ENCODE measurements around the gene FGF4. TPM values are rescaled to one million over a fixed set of nuclear protein-coding genes. Genes with fewer than 3 reads are reported as not detected.

FGF4 gene
- polyA plus RNA-seq, 2 donors: not detected

- Histone ChIP-seq H3K9me3 (ENCODE audit: control insufficient read depth in 2 of 2, insufficient read depth in 1 of 2, low read depth in 1 of 2, low read length in 1 of 2) (peaks cover 5 to 19% of the 10 kb centered on the region in 2 donors), H3K4me3 (ENCODE audit: low read depth in 1 of 2, low read length in 2 of 2) (no peak overlapping the region), H3K4me1 (ENCODE audit: control insufficient read depth in 2 of 2, insufficient read depth in 2 of 2, low read length in 1 of 2) (no peaks in the 10 kb centered on the region), H3K27ac (ENCODE audit: low read depth in 2 of 2, low read length in 1 of 2) (no peak overlapping the region), H3K36me3 (ENCODE audit: control insufficient read depth in 2 of 2, insufficient read depth in 2 of 2, low read length in 1 of 2) (no peaks in the 10 kb centered on the region), H3K27me3 (ENCODE audit: control insufficient read depth in 1 of 2, insufficient read depth in 2 of 2, low read length in 2 of 2) (peaks cover 0 to 5% of the 10 kb centered on the region in 2 donors)
- 91 to 95% methylated on average over 3 of the region's 3 CpGs for WGBS, 2 donors
Measured at GRCh38 chr11:69734841-69735240, 40.3 kb downstream of the FGF4 start.

GRCh38 chr11:69734367-69734766 is 40.8 kb downstream of the FGF4 start:
- Histone ChIP-seq H3K27ac (ENCODE audit: low read depth in 2 of 2, low read length in 1 of 2) (no peak overlapping the region), H3K4me1 (ENCODE audit: control insufficient read depth in 2 of 2, insufficient read depth in 2 of 2, low read length in 1 of 2) (no peaks in the 10 kb centered on the region), H3K4me3 (ENCODE audit: low read depth in 1 of 2, low read length in 2 of 2) (no peak overlapping the region), H3K36me3 (ENCODE audit: control insufficient read depth in 2 of 2, insufficient read depth in 2 of 2, low read length in 1 of 2) (no peaks in the 10 kb centered on the region), H3K27me3 (ENCODE audit: control insufficient read depth in 1 of 2, insufficient read depth in 2 of 2, low read length in 2 of 2) (peaks cover 0 to 5% of the 10 kb centered on the region in 2 donors), H3K9me3 (ENCODE audit: control insufficient read depth in 2 of 2, insufficient read depth in 1 of 2, low read depth in 1 of 2, low read length in 1 of 2) (peaks cover 5 to 19% of the 10 kb centered on the region in 2 donors)
- 85 to 94% methylated on average over 2 of the region's 2 CpGs for WGBS, 2 donors

DNA sequence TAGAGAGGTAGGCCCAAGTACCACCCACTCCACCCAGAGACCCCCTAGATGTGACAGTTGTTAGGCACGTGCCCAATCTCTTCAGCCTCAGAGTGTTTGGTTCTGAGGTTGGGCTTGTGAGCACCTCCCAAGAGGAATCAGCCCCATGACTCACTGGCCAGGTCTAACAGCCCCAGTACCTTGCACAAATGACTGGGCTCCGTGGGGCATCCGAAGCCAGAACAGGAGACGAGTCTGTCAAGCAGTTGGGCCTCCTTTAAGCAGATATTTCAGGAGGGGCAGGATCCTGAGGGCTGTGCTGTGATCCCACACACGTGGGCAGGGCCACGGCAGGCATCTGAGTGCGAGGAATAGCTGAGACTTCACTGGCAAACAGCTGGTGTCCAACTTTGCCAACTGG is 42.2 kb downstream of the FGF4 start:
- 70 to 74% methylated on average over 7 of the region's 7 CpGs for WGBS, 2 donors
- no peaks in the 10 kb centered on the region for H3K36me3 ChIP-seq (ENCODE audit: control insufficient read depth in 2 of 2, insufficient read depth in 2 of 2, low read length in 1 of 2)

GRCh38 chr11:69731110-69731509 is 44.0 kb downstream of the FGF4 start:
- H3K4me3 ChIP-seq (ENCODE audit: low read depth in 1 of 2, low read length in 2 of 2): no peak overlapping the region
- WGBS, 2 donors: 81 to 83% methylated on average over 11 of the region's 11 CpGs

More for the DNA sequence above, 42.2 kb downstream of the FGF4 start:
- peaks cover 3 to 7% of the 10 kb centered on the region in 2 donors for H3K9me3 ChIP-seq (ENCODE audit: control insufficient read depth in 2 of 2, insufficient read depth in 1 of 2, low read depth in 1 of 2, low read length in 1 of 2)
- no peak overlapping the region for H3K27ac ChIP-seq (ENCODE audit: low read depth in 2 of 2, low read length in 1 of 2)
- no peak overlapping the region for H3K4me3 ChIP-seq (ENCODE audit: low read depth in 1 of 2, low read length in 2 of 2)
- H3K27me3 ChIP-seq (ENCODE audit: control insufficient read depth in 1 of 2, insufficient read depth in 2 of 2, low read length in 2 of 2): peaks cover 0 to 3% of the 10 kb centered on the region in 2 donors
- no peaks in the 10 kb centered on the region for H3K4me1 ChIP-seq (ENCODE audit: control insufficient read depth in 2 of 2, insufficient read depth in 2 of 2, low read length in 1 of 2)

DNA sequence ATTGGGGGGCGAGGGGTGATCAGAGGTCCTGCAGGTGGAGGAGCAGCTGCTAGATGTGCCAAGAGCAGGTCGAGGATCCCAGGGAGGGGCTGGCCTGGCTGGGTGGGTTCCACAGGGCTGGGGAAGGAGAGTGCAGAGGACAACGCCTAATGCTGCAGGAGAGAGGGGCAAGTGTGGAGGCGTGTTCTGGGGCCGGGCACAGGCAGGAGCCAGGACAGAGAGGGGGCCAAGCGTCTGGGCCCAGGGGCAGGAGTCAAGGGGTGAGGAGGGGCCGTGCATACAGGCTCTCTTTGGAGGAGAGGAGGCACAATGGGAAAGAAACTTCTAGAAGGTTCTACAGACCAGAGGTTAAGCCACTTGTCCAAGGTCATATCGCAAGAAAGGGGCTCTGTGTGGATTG is 44.6 kb downstream of the FGF4 start:
- Histone ChIP-seq H3K36me3 (ENCODE audit: control insufficient read depth in 2 of 2, insufficient read depth in 2 of 2, low read length in 1 of 2) (no peaks in the 10 kb centered on the region), H3K9me3 (ENCODE audit: control insufficient read depth in 2 of 2, insufficient read depth in 1 of 2, low read depth in 1 of 2, low read length in 1 of 2) (peaks cover 3 to 7% of the 10 kb centered on the region in 2 donors), H3K4me3 (ENCODE audit: low read depth in 1 of 2, low read length in 2 of 2) (no peak overlapping the region), H3K27ac (ENCODE audit: low read depth in 2 of 2, low read length in 1 of 2) (no peak overlapping the region), H3K4me1 (ENCODE audit: control insufficient read depth in 2 of 2, insufficient read depth in 2 of 2, low read length in 1 of 2) (no peaks in the 10 kb centered on the region), H3K27me3 (ENCODE audit: control insufficient read depth in 1 of 2, insufficient read depth in 2 of 2, low read length in 2 of 2) (peaks cover 0 to 3% of the 10 kb centered on the region in 2 donors)
- 77 to 80% methylated on average over 8 of the region's 8 CpGs for WGBS, 2 donors

More at GRCh38 chr11:69731110-69731509, 44.0 kb downstream of the FGF4 start:
- Histone ChIP-seq H3K4me1 (ENCODE audit: control insufficient read depth in 2 of 2, insufficient read depth in 2 of 2, low read length in 1 of 2) (no peaks in the 10 kb centered on the region), H3K27ac (ENCODE audit: low read depth in 2 of 2, low read length in 1 of 2) (no peak overlapping the region), H3K27me3 (ENCODE audit: control insufficient read depth in 1 of 2, insufficient read depth in 2 of 2, low read length in 2 of 2) (peaks cover 0 to 3% of the 10 kb centered on the region in 2 donors), H3K9me3 (ENCODE audit: control insufficient read depth in 2 of 2, insufficient read depth in 1 of 2, low read depth in 1 of 2, low read length in 1 of 2) (peaks cover 3 to 7% of the 10 kb centered on the region in 2 donors), H3K36me3 (ENCODE audit: control insufficient read depth in 2 of 2, insufficient read depth in 2 of 2, low read length in 1 of 2) (no peaks in the 10 kb centered on the region)

DNA sequence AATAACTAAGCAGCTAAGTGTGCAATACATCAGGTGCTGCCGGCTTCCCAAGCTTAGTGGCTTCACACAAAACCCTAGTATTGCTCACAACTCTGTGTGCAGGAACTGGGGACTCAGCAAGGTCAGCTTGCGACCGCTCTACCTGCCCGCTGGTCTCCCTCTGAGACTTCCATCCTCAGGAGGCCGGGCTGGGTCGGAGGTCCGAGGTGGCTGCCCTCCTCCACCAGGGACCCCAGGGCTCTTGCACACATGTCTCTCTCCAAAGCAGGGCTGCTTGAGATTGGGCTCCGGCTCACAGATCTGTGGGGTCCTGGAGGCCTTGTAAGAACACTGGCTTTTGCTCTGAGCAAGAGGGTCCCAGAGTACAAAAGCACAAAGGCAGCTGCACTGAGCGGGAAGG is 45.9 kb downstream of the FGF4 start:
- H3K4me3 ChIP-seq (ENCODE audit: low read depth in 1 of 2, low read length in 2 of 2): no peak overlapping the region
- no peaks in the 10 kb centered on the region for H3K4me1 ChIP-seq (ENCODE audit: control insufficient read depth in 2 of 2, insufficient read depth in 2 of 2, low read length in 1 of 2)
- H3K9me3 ChIP-seq (ENCODE audit: control insufficient read depth in 2 of 2, insufficient read depth in 1 of 2, low read depth in 1 of 2, low read length in 1 of 2): peaks cover 0 to 3% of the 10 kb centered on the region in 2 donors
- WGBS, 2 donors: 83 to 90% methylated on average over 9 of the region's 9 CpGs
- peaks cover 0 to 3% of the 10 kb centered on the region in 2 donors for H3K27me3 ChIP-seq (ENCODE audit: control insufficient read depth in 1 of 2, insufficient read depth in 2 of 2, low read length in 2 of 2)
- no peak overlapping the region for H3K27ac ChIP-seq (ENCODE audit: low read depth in 2 of 2, low read length in 1 of 2)
- no peaks in the 10 kb centered on the region for H3K36me3 ChIP-seq (ENCODE audit: control insufficient read depth in 2 of 2, insufficient read depth in 2 of 2, low read length in 1 of 2)

DNA sequence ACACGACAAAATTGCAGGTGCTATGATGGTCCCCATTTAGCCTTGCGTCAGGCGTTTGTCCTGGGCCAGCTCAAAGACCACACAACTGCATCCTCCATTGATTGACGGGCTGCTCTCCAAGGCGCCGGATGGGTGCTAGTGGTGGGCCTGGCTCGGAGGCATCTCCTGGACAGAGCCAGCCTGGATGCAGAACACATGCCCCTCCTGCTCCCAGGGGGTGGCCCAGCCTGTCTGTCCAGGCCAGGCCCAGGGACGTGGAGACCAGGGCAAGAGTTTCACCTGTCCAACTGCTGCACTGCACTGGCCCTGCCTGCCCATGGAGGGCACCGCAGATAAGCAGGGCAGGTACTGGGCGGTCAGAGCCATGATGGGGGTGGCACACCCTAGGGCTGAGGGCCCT is 47.9 kb downstream of the FGF4 start:
- Histone ChIP-seq H3K4me3 (ENCODE audit: low read depth in 1 of 2, low read length in 2 of 2) (no peak overlapping the region), H3K27ac (ENCODE audit: low read depth in 2 of 2, low read length in 1 of 2) (no peak overlapping the region), H3K27me3 (ENCODE audit: control insufficient read depth in 1 of 2, insufficient read depth in 2 of 2, low read length in 2 of 2) (peaks cover 0 to 3% of the 10 kb centered on the region in 2 donors), H3K4me1 (ENCODE audit: control insufficient read depth in 2 of 2, insufficient read depth in 2 of 2, low read length in 1 of 2) (no peaks in the 10 kb centered on the region), H3K36me3 (ENCODE audit: control insufficient read depth in 2 of 2, insufficient read depth in 2 of 2, low read length in 1 of 2) (no peaks in the 10 kb centered on the region), H3K9me3 (ENCODE audit: control insufficient read depth in 2 of 2, insufficient read depth in 1 of 2, low read depth in 1 of 2, low read length in 1 of 2) (peaks cover 0 to 3% of the 10 kb centered on the region in 2 donors)
- 85 to 87% methylated on average over 10 of the region's 10 CpGs for WGBS, 2 donors

GRCh38 chr11:69726481-69726880 is 48.7 kb downstream of the FGF4 start:
- Histone ChIP-seq H3K36me3 (ENCODE audit: control insufficient read depth in 2 of 2, insufficient read depth in 2 of 2, low read length in 1 of 2) (no peaks in the 10 kb centered on the region), H3K4me1 (ENCODE audit: control insufficient read depth in 2 of 2, insufficient read depth in 2 of 2, low read length in 1 of 2) (no peaks in the 10 kb centered on the region), H3K27me3 (ENCODE audit: control insufficient read depth in 1 of 2, insufficient read depth in 2 of 2, low read length in 2 of 2) (peaks cover 0 to 3% of the 10 kb centered on the region in 2 donors), H3K9me3 (ENCODE audit: control insufficient read depth in 2 of 2, insufficient read depth in 1 of 2, low read depth in 1 of 2, low read length in 1 of 2) (peaks cover 0 to 3% of the 10 kb centered on the region in 2 donors), H3K4me3 (ENCODE audit: low read depth in 1 of 2, low read length in 2 of 2) (no peak overlapping the region), H3K27ac (ENCODE audit: low read depth in 2 of 2, low read length in 1 of 2) (no peak overlapping the region)
- WGBS, 2 donors: 52 to 64% methylated on average over 18 of the region's 18 CpGs

- Histone ChIP-seq H3K9me3 (ENCODE audit: control insufficient read depth in 2 of 2, insufficient read depth in 1 of 2, low read depth in 1 of 2, low read length in 1 of 2) (peaks cover 0 to 3% of the 10 kb centered on the region in 2 donors), H3K36me3 (ENCODE audit: control insufficient read depth in 2 of 2, insufficient read depth in 2 of 2, low read length in 1 of 2) (no peaks in the 10 kb centered on the region), H3K4me3 (ENCODE audit: low read depth in 1 of 2, low read length in 2 of 2) (no peak overlapping the region), H3K27ac (ENCODE audit: low read depth in 2 of 2, low read length in 1 of 2) (no peak overlapping the region), H3K27me3 (ENCODE audit: control insufficient read depth in 1 of 2, insufficient read depth in 2 of 2, low read length in 2 of 2) (peaks cover 0 to 3% of the 10 kb centered on the region in 2 donors), H3K4me1 (ENCODE audit: control insufficient read depth in 2 of 2, insufficient read depth in 2 of 2, low read length in 1 of 2) (no peaks in the 10 kb centered on the region)
- 50 to 65% methylated on average over 9 of the region's 9 CpGs for WGBS, 2 donors
Measured at GRCh38 chr11:69726019-69726418, 49.1 kb downstream of the FGF4 start.

DNA sequence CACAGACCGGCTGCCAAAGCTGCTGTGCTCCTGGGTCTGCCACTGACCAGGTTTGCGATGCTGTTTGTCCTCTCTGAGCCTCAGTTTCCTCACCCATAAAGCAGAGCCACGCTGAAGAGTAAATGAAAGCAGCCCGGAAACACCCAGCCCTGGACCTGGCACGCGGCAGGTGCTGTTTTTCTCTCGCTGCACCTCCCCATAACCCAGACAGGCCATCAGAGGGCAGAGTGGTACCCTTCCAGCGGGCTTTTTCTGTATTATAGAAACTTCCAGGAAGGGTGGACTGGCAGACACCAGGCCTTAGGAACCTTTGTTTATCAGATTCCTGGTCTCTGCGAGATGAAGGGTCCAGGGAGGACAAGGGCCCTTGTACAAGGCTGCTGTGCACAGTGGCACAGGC is 53.4 kb downstream of the FGF4 start:
- 41 to 42% methylated on average over 9 of the region's 9 CpGs for WGBS, 2 donors
- Histone ChIP-seq H3K27ac (ENCODE audit: low read depth in 2 of 2, low read length in 1 of 2) (no peak overlapping the region), H3K4me1 (ENCODE audit: control insufficient read depth in 2 of 2, insufficient read depth in 2 of 2, low read length in 1 of 2) (peaks cover 0 to 3% of the 10 kb centered on the region in 2 donors), H3K27me3 (ENCODE audit: control insufficient read depth in 1 of 2, insufficient read depth in 2 of 2, low read length in 2 of 2) (peaks cover 0 to 8% of the 10 kb centered on the region in 2 donors), H3K4me3 (ENCODE audit: low read depth in 1 of 2, low read length in 2 of 2) (no peak overlapping the region), H3K36me3 (ENCODE audit: control insufficient read depth in 2 of 2, insufficient read depth in 2 of 2, low read length in 1 of 2) (no peaks in the 10 kb centered on the region), H3K9me3 (ENCODE audit: control insufficient read depth in 2 of 2, insufficient read depth in 1 of 2, low read depth in 1 of 2, low read length in 1 of 2) (no peaks in the 10 kb centered on the region)

Data from esophagus (tissue), 2 donors.